CD14-positive monocyte (primary cell): Measurements from ENCODE around the gene AGBL1. TPM values are rescaled to one million over a fixed set of nuclear protein-coding genes. Genes with fewer than 3 reads are reported as not detected.

ENCODE experiments used
- DNase-seq, 3 donors: peaks; one replicate each; pipeline ENCODE4 v3.0.0-alpha.2; 2011 to 2022
- H2AFZ ChIP-seq: 2 replicates; pipeline ENCODE4 v1.6.0; 2012; ENCODE audit warnings: mild to moderate bottlenecking, low read depth, low read length, inconsistent platforms; ENCODE audit not compliant: insufficient read depth, poor library complexity, severe bottlenecking
- H3K27ac ChIP-seq, 2 donors: 1 replicate in 1 of 2; 2 replicates in 1 of 2; pipeline ENCODE4 v1.5.1; 2012 to 2013; ENCODE audit warnings: low read length in 2 of 2, control low read depth in 1 of 2, inconsistent platforms in 1 of 2, low read depth in 1 of 2, mild to moderate bottlenecking in 1 of 2
- H3K27me3 ChIP-seq, 2 donors: one replicate each; pipeline versions ENCODE4 v1.6.0 to v1.6.1; 2011 to 2013; ENCODE audit warnings: low read length in 2 of 2; ENCODE audit not compliant: control insufficient read depth in 2 of 2, insufficient read depth in 2 of 2
- H3K36me3 ChIP-seq, 2 donors: replicated peaks in 1 of 2; 1 replicate in 1 of 2; 2 replicates in 1 of 2; pipeline versions ENCODE4 v1.5.1 to v1.6.1; 2012 to 2013; ENCODE audit warnings: low read length in 2 of 2, control low read depth in 1 of 2, inconsistent platforms in 1 of 2, mild to moderate bottlenecking in 1 of 2; ENCODE audit not compliant: insufficient read depth in 2 of 2, control insufficient read depth in 1 of 2
- H3K4me1 ChIP-seq, 2 donors: 1 replicate in 1 of 2; 2 replicates in 1 of 2; pipeline versions ENCODE4 v1.5.1 to v1.6.1; 2012 to 2013; ENCODE audit warnings: low read length in 2 of 2, control low read depth in 1 of 2, inconsistent platforms in 1 of 2, mild to moderate bottlenecking in 1 of 2, moderate library complexity in 1 of 2; ENCODE audit not compliant: insufficient read depth in 2 of 2, control insufficient read depth in 1 of 2
- H3K4me2 ChIP-seq: replicated peaks from 2 replicates; pipeline ENCODE3; 2012; ENCODE audit warnings: low read length, moderate library complexity, mild to moderate bottlenecking; ENCODE audit not compliant: poor library complexity, severe bottlenecking; ENCODE audit errors: extremely low read depth
- H3K4me3 ChIP-seq, 3 experiments: fragments of 200-600 bp in 1 of 3; sonication (generic) in 1 of 3; replicated peaks in 1 of 3; 1 replicate in 2 of 3; 2 replicates in 1 of 3; pipeline ENCODE4 v1.5.1; 2011 to 2013; ENCODE audit warnings: low read length in 3 of 3, mild to moderate bottlenecking in 3 of 3, control low read depth in 2 of 3, low read depth in 2 of 3, inconsistent platforms in 1 of 3, moderate library complexity in 1 of 3
- H3K79me2 ChIP-seq: 2 replicates; pipeline ENCODE4 v1.6.0; 2012; ENCODE audit warnings: mild to moderate bottlenecking, control low read depth, inconsistent platforms, low read length, moderate library complexity; ENCODE audit not compliant: insufficient read depth
- H3K9ac ChIP-seq: 2 replicates; pipeline ENCODE4 v1.6.0; 2017; ENCODE audit warnings: low read length, mild to moderate bottlenecking; ENCODE audit not compliant: insufficient read depth, poor library complexity, severe bottlenecking
- H3K9me3 ChIP-seq, 2 donors: replicated peaks in 1 of 2; 1 replicate in 1 of 2; 2 replicates in 1 of 2; pipeline versions ENCODE4 v1.5.1 to v1.6.1; 2012 to 2013; ENCODE audit warnings: low read length in 2 of 2, control low read depth in 1 of 2; ENCODE audit not compliant: control insufficient read depth in 1 of 2, insufficient read depth in 1 of 2
- H4K20me1 ChIP-seq: 2 replicates; pipeline ENCODE4 v1.6.0; 2012; ENCODE audit warnings: mild to moderate bottlenecking, low read length, control low read depth, moderate library complexity; ENCODE audit not compliant: insufficient read depth
- H3K27ac Mint-ChIP-seq, 7 donors: one replicate each; pipeline ENCODE4 v1.8.0; 2020; ENCODE audit warnings: mild to moderate bottlenecking in 7 of 7, mixed read lengths in 7 of 7, moderate library complexity in 6 of 7, inconsistent platforms in 2 of 7
- H3K27me3 Mint-ChIP-seq, 3 donors: one replicate each; pipeline ENCODE4 v1.8.0; 2021 to 2022; ENCODE audit warnings: low read depth in 3 of 3, mild to moderate bottlenecking in 3 of 3, mixed read lengths in 3 of 3, moderate library complexity in 3 of 3, inconsistent platforms in 1 of 3
- H3K36me3 Mint-ChIP-seq, 2 donors: one replicate each; pipeline ENCODE4 v1.8.0; 2020; ENCODE audit warnings: mixed read lengths in 2 of 2, inconsistent platforms in 1 of 2, mild to moderate bottlenecking in 1 of 2
- H3K4me1 Mint-ChIP-seq: one replicate; pipeline ENCODE4 v1.8.0; 2020; ENCODE audit warnings: mild to moderate bottlenecking, mixed read lengths
- H3K4me3 Mint-ChIP-seq, 2 donors: one replicate each; pipeline ENCODE4 v1.8.0; 2020; ENCODE audit warnings: mild to moderate bottlenecking in 2 of 2, mixed read lengths in 2 of 2, moderate library complexity in 1 of 2
- H3K9me3 Mint-ChIP-seq, 7 donors: one replicate each; pipeline ENCODE4 v1.8.0; 2020 to 2022; ENCODE audit warnings: mixed read lengths in 7 of 7, mild to moderate bottlenecking in 6 of 7, moderate library complexity in 6 of 7, inconsistent platforms in 2 of 7
- CTCF ChIP-seq: fragments of 200-600 bp; IDR thresholded peaks from one replicate; pipeline ENCODE4 v1.8.0; 2022; ENCODE audit warnings: antibody characterized with exemption, mild to moderate bottlenecking
- WGBS: methylation state at CpG from one replicate; pipeline ENCODE4 v1.1.5; 2013; ENCODE audit warnings: missing lambda C conversion rate; ENCODE audit not compliant: insufficient coverage; 5-methylcytosine and 5-hydroxymethylcytosine counted together
- intact Hi-C, 2 donors: fragments of 100-400 bp; cut with micrococcal nuclease; formaldehyde crosslinking; loops; one replicate each; pipeline versions ENCODE4 v1.15.0 to v1.15.1; 2023
- polyA plus RNA-seq, 3 donors: library from polyadenylated mRNA; depleted of rRNA in 1 of 3; unstranded in 2 of 3; stranded (reverse) in 1 of 3; fragments of 300-500 nt in 2 of 3; fragments of >200 nt in 1 of 3; fragmentation: Illumina TruSeq in 2 of 3; gene quantifications; 1 replicate in 2 of 3; 2 replicates in 1 of 3; pipeline ENCODE4 v1.2.3, GENCODE V29; 2012 to 2021

The AGBL1 gene
- polyA plus RNA-seq, 3 donors = not detected

DNA sequence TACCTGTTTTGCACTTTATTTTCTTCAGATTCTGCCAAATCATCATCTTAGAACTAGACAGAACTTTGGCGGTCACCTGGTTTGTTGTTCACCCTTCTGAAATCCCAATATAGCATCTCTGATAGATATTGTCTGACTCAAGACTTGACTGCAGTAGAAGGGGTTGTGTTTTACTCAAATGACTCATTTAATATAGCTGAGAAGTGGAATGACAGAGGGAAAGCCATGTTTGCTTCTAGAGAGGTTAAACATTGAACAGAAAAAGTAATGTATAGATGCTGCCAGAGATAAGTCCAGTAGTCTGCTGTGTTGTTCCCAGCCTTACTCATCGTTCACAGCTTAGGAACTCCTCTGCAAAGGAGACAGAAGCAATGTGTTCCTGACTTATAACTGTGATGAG is 402.0 kb downstream of the AGBL1 start:
- Mint-ChIP-seq H3K27ac (no peak overlapping the region), H3K27me3 (peaks cover 0 to 1% (median 1%) of the 10 kb centered on the region in 3 donors), H3K4me3 (no peak overlapping the region), H3K4me1 (no peaks in the 10 kb centered on the region), H3K9me3 (peaks cover 0 to 9% (median 4%) of the 10 kb centered on the region in 7 donors), H3K36me3 (no peaks in the 10 kb centered on the region)
- DNase-seq = no peak
- no peak overlapping the region for H2AFZ ChIP-seq
- no peak for TF ChIP-seq CTCF
- no peaks in the 10 kb centered on the region for H3K9me3 ChIP-seq
- no peaks in the 10 kb centered on the region for H3K4me1 ChIP-seq
- H3K4me2 ChIP-seq = no peak overlapping the region
- H3K79me2 ChIP-seq = no peaks in the 10 kb centered on the region
- H3K4me3 ChIP-seq = no peak overlapping the region
- intact Hi-C loops = no loop called here
- H3K27ac ChIP-seq = no peak overlapping the region
- WGBS = no CpG with 5 or more reads among the region's 2 CpGs
- H4K20me1 ChIP-seq = no peaks in the 10 kb centered on the region
- H3K36me3 ChIP-seq = no peaks in the 10 kb centered on the region
- H3K9ac ChIP-seq = no peak overlapping the region
- no peaks in the 10 kb centered on the region for H3K27me3 ChIP-seq

GRCh38 chr15:86483936-86484335 is 404.3 kb downstream of the AGBL1 start:
- no CpG with 5 or more reads among the region's 1 CpG for WGBS
- Histone ChIP-seq H3K27me3 (no peaks in the 10 kb centered on the region), H3K4me3 (no peak overlapping the region), H3K4me2 (no peak overlapping the region), H3K36me3 (no peaks in the 10 kb centered on the region), H3K79me2 (no peaks in the 10 kb centered on the region), H3K27ac (no peak overlapping the region), H2AFZ (no peak overlapping the region), H3K9me3 (peaks cover 0 to 4% of the 10 kb centered on the region in 2 donors), H3K9ac (no peak overlapping the region), H4K20me1 (no peaks in the 10 kb centered on the region), H3K4me1 (no peaks in the 10 kb centered on the region)
- Mint-ChIP-seq H3K4me3 (no peak overlapping the region), H3K27me3 (peaks cover 0 to 2% (median 1%) of the 10 kb centered on the region in 3 donors), H3K27ac (no peak overlapping the region), H3K9me3 (peaks cover 0 to 16% (median 2%) of the 10 kb centered on the region in 7 donors), H3K4me1 (no peaks in the 10 kb centered on the region), H3K36me3 (no peaks in the 10 kb centered on the region)
- intact Hi-C loops = no loop called here
- TF ChIP-seq CTCF = no peak
- DNase-seq = no peak
